EL (cell line): ENCODE measurements around the gene ADGRD1.

Experiments
- DNase-seq: peaks from one replicate; pipeline ENCODE4 v3.0.0-alpha.2; 2016

ADGRD1 gene

DNA sequence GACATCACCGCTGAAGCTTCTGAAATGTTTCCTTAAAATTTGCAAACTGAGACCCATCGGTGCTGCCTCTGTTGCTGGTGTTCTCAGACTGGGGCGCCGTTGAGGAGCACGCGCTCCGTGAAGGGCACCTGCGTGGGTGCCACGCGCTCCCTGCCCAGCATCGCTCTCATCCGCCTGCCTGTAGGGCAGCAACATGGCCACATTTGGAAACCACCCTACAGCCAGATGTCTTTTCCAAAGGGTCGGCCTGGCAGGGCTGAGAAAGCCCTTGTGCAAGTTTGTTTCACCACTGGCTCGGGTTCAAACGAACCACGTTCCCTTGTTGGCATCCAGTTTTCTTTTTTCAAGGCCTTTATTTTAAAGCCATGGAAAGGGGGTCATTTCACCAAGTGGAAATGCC, 13.9 kb downstream of the ADGRD1 start:
- no peak for DNase-seq

DNA sequence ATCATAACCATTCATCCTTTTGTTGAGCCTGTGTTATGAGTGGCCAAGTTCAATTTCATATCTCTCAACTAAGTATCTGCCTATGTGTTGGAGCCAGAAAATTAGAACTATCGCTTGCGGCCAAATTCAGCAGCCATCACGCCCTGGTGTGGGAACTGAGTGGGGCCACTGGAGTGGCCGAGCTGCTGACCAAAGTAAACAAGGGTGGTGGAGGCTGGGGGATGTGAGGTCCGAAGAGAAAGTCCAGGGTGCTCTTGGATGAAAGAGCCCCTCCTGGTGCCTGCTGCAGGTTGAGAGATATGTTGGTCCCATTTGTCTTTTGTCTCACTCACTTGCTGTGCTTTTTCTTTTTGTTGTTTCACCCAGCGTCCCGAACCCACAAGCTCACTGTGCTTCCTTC, 14.9 kb downstream of the ADGRD1 start:
- DNase-seq: no peak

DNA sequence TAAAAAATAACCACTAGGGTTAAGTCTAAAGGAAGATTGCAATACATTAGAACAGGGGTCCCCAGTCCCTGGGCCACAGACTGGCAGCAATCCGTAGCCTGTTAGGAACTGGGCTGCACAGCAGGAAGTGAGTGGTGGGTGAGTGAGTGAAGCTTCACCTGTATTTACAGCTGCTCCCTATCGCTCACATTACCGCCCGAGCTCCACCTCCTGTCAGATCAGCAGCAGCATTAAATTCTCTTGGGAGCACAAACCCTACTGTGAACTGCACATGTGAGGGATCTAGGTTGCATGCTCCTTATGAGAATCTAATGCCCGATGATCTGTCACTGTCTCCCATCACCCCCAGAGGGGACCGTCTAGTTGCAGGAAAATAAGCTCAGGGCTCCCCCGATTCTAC, 15.5 kb downstream of the ADGRD1 start:
- DNase-seq: no peak

DNA sequence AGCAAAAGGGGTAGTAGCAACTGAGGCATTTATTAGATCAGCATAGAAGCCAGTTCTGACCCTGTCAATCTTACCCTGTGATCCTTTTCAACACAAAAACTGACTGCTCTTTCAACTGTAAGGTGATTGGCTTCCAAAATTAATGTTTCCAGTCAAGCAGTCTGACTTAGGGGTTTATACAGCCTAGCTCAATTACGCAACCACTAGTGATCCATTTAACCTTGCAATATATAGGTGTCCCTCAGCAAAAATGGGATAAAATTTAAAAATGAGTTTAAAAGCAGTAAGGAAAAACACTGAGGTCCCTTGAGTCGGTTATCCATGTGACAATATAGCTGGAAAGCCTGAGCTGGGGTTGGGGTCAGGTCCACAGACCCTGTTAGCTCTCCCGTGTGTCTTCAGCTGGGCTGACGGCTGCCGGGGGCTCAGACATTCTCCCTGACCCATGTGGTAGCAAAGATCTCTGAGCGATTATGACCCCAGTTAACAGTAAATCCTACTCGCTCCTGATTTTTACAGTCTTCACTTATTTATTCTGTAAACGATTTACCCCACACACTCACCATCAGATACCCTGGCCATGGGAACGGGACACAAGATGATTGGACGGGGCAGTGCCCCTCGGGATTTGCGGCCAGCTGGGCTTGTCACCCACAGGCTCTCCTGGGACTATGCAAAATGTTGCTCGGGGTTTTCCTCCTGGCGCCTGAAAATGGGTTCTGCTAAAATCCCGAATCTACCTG, 16.6 kb downstream of the ADGRD1 start:
- DNase-seq: no peak

DNA sequence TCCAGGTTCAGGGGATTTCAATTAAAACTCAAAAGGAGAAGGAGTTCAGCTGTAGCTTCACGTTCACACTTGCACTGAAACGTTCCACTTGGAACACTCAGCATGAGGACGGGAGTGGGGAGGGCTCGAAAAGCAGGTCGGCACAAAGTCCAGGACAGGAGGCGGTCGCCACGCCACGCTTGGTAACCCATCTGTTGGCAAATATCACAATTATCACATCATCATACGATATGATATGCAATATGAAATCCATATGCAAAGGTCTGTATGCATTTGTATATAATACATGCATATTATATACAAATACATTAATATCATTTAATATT, 17.2 kb downstream of the ADGRD1 start:
- DNase-seq: no peak

DNA sequence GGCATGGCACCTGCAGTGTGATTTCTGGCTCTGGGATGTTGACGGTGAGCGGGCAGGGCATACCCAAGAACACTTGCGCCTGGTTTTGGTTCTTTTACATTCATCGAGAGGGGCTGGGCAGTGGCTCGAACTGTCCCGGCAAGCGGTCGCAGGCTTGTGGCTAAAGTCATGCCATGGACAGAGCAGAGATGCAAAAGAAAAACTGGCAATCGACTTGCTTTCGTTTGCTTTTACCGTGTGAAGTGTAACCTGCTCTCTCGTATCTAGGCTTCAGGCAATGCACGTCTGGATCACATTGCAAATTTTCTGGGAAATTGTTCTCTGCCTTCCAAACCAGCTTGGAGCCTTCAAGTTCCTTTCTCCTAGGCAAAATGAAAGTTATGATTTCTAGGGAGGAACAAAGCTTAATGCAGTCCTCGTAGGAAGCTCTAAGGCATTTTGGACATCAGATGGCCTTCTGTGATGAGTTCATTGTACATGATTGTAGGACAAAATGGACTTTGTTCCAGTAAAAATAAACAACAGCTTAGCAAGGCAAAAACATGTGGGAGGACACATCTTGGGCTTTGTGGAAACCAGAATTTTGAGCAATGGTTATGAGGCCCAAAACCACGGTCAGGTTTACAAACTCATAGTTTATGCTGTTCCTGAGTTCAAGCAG, 18.3 kb downstream of the ADGRD1 start:
- DNase-seq: no peak

DNA sequence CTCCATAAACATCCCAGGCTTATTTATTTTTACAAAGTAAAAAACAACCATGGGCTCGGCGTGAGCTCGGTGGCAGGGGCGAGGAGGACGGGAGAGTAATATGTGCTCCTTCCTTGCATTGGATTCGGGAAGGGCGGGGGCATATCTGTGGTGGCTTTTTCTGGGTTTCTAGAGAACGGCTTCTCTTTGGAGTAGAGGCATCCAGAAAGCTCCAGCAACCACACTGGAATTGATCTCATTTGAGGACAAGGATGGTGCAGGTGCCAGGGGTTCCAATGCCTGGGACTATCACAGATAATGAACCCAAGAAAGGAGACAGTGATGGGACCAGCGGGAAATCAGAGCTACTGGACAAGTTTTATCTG, 18.9 kb downstream of the ADGRD1 start:
- DNase-seq: no peak

DNA sequence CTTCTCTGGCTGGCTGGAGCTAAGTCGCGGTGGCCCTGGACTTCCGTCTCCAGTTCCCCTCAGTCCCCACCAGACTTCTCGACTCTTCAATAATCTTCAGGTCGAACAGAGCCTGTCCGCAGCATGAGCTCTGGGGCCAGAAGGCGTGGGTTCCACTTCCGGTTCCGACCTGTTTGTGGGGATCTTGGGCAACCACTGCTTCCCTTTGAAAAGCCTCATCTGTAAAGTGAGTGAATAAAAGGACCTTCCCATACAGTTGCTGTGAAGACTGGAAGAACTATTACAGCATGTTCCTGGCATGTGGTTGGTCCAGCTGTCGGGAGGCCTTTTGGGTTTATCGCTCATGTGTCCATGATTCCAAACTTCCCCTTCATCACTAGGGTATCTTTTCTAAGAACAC, 19.4 kb downstream of the ADGRD1 start:
- DNase-seq: no peak

DNA sequence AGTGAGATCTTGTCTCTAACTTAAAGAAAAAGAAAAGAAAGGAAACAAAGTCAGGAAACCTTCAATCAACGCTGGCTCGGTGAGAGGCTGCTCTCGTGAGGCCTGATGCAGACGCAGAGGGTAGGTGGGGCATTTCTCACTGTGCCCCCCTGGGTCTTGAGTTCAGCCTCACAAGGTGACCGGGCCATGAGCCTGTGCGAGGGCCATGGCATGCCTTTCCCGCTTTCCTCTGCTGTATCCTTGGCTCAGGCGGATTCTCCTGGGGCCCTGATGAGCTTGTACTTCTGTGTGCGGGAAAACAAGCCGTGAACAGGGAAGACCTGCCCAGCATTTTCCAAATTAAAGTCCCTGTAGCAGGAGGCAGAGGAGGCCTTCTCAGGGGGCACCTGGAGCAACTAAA, 20.2 kb downstream of the ADGRD1 start:
- no peak for DNase-seq

DNA sequence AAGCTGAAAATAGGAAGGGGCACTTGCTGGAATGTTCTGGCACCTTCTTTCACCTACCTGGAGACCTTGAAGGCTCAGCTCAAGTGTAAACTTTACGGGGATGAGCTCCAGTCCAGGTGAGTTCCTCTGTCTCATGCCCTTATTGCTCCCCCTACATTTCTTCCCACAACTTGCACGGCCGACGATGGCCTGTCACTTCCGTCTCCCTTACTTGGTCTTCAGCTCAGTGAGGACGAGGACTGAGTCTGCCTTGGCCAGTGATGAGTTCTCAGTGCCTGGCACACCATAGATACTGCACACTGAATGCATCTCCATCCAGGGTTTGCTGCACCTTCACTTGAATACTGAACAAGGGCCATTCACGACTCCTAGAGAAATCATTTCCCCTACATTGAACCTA, 21.4 kb downstream of the ADGRD1 start:
- DNase-seq: no peak

DNA sequence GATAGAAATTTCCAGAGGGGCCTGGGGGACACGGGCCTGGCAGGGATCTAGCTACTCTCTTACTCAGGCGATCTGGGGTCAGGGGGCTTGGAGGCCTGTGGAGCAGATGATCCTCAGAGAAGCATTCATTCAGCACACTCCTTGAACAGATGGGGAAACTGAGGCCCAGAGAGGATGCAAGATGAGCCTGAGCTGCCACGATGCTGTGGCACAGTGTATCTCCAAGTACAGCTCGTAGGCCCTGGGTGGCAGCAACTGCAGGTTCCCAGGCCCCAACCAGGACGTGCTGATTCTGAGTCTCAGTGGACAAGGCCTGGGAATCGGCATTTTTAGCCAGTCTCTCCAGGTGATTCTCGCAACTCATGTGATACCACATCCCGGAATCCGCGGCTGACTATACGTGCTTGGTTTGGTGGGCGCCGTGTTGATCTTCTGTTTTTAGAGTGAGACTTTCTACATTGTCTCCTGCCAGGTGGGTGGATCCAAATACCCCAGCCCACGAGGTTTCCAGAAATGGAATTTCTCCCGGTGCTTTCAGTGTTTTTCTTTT, 22.5 kb downstream of the ADGRD1 start:
- DNase-seq: no peak

DNA sequence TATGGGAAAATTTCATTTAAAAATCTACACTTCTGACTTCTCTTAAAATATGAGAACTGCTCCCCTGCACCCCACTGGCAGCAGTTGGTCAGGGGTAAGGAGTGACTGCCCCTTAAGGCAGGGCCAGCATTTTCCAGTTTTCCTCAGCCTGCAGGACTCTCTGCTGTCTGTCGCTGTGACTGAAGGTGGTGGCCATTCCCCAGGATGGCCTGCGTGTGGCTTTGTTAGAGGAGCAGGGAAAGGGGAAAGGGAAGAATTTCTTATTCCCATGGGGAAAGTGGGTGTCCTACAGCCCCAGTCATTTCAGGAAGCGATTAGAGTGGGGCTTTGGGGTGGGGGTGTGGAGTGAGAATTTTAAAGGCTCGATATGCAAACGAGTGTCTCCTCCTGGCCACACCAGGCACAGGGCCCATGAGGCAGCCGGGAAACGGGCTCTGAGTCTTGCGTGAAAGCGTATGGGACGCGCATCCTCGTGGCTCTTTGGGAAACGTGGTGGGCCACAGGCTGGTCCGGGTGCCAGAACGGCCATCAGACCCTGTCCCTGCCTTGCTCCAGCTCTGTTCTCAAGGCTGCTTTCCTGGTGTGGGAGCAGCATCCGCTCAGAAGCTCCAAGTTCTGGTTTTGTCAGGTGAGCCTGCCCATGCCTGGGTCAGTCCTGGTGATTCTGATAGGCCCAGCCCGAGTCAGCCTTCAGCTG, 23.5 kb downstream of the ADGRD1 start:
- DNase-seq: no peak

DNA sequence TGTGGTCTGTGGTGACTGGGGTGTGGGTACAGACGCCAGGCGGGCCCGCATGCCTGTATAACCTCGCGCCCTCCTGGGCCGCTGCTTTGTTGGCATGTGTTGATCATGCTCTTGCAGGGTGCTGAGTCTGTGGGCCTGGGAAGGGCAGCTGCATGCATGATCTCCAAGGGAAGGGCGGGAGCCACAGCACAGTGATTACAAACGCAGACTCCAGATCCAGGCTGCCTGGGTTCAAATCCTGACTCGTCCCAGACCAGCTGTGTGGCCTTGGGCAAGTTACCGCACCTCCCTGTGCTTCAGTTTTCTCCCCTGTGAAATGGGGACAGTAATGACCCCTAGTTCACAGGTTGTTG, 24.0 kb downstream of the ADGRD1 start:
- no peak for DNase-seq

DNA sequence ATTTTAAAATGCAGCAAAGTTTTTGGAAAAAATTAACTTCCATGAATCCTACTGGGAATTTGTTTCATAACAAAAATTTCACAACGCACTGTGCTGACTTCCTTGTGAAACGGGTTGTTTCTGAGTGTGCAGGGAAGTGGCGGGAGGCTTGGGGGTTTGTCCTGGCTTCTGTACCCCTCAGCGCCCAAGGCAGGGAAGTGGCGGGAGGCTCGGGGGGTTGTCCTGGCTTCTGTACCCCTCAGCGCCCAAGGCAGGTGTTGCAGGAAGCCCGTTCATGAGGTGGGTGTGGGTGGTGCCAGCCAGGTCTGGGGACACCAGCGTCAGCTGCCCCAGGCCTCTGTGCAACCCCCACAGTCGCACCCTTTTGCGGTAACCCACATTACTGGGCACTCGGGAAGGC, 25.1 kb downstream of the ADGRD1 start:
- DNase-seq: no peak

DNA sequence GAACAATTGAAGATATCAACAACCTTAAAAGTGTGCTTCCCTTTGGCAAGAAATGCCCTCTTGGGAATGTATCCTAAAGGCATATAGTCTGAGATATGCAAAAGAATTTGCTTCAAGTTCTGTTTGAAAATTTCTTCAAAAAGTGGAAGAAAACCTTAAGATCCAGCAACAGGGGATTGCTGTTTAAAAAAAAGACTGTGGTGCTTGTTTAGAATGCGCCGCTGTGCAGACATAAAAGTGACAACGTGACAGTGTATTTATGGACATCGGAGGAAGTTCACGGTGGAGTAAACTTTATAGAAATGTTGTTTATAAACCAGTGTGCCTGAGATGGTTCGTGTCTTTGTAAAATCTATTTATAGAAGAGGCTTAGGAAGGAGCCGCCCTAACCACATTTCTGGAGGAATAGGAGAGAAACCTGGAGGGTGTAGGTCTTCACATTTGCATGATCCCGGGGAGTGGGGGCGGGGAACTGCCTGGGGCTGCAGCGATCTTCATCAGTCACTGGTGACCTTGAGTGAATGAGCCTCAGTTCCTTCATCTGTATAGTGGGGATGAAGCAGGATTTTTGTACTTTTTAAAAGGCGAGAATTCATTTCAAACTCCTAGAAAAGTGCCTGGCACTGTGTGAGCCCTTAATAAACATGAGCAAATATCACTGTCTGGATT, 27.5 kb downstream of the ADGRD1 start:
- no peak for DNase-seq

DNA sequence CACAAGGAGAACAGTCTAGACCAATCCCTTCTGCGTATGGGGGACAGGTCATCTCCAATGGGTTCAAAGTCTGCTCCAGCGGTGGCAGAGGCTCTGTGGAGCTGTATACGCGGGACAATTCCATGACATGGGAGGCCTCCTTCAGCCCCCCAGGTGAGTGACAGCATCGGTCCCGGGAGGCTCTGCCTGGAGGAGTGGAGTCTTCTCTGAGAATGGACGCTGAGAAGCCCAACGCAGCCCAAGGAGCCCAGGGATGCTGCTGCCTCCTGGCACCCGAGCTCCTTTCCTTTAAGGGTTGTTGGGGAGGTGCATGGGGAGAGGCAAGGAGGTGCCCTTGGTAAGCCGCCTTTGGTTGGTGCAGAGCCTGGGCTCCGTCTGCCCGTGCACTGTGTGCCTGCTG, 28.2 kb downstream of the ADGRD1 start:
- DNase-seq: no peak

DNA sequence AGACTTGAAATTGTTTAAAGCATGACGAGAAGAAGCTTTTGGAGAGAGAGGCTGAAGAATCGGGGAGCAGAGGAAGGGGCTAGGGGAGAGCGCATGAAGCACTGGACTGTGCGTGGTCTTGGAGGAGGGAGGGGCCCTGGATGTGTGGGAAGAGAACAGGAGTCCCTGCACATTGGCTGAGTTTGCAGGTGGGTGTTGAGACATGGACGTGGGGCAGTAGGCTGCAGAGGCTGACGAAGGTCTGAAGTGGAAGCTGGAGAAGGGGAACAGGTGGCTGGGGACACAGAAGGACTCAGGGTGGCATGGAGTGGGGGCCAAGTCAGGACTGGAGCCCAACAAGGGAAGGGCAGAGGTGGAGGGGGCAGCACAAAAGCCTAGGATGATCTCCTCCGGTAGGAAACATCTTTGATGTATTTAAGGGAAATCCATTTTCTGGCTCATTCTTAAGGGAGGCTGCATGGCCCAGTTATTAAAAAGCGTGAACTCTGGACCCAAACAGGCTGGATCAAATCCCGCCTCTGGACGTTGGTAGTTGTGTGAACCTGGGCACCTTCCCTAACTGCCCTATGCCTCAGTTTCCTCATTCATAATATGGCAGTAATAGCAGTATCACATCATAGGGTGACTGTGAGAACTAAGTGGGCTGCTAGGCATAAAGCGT, 29.0 kb downstream of the ADGRD1 start:
- no peak for DNase-seq

DNA sequence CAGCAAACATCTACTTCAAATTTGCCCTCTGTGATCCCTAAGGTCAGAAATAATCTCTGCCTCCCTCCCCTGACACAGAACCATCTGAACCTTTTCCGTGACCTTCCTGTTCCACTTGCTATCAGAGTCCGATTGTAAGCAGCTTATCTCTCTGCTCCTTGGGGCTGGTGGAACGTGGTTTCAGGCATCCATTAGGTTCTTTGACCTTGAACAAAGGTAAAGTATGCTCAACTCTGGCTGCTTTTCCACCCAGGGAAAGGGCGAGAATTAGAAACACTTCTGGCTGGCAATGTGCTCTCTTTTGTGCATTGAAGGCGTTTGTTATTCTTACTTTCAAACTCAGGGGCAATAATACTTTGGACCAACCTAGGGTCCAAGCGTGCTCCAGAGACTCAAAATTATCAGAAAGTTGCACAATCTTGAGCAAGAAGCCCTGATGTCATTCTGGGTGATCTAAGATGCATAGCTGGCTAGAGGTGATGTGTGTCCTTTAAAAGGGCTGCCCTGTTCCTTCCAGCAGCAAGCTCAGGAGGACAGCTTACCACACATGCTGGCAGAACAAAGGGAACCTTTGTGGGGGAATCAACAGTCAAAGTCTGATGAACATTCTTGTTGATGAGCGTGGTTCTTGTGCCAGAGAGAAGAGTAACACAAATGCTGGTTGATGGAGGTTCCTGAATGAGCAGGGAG, 29.8 kb downstream of the ADGRD1 start:
- DNase-seq: no peak

DNA sequence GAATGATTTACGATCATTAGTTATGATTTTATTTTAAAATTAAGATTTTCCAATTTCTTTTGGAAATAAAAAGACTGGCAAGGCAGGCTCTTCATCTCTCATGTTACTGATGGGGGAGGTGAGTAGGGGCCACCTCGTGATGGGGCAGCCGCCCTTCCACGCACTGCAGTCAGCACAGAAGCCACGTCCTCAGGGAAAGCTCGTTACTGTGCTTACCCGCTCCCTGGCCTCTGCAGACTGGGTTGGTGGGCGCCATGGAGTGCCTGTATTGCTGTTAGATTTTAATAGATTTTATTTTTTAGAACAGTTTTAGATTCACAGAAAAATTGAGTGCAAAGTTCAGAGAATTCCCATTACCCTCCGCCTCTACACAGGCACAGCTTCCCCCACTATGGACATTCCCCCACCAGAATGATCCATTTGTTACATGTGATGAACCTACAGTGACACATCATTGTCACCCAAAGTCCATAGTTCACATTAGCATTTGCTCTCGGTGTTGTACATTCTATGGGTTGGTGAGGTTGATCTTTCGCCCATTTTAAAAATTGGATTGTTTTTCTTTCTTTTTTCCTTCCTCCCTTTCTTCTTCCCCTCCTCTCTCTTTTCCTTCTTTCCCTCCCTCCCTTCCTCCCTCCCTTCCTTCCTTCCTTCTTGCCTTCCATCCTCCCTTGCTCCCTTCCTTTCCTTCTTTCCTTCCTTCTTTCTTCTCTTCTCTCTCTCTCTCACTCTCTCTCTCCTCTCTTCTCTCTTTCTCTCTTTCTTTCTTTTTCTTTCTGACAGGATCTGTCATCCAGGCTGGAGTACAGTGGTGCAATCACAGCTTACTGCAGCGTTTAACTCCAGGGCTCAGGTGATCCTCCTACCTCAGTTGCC, 30.7 kb downstream of the ADGRD1 start:
- no peak for DNase-seq

DNA sequence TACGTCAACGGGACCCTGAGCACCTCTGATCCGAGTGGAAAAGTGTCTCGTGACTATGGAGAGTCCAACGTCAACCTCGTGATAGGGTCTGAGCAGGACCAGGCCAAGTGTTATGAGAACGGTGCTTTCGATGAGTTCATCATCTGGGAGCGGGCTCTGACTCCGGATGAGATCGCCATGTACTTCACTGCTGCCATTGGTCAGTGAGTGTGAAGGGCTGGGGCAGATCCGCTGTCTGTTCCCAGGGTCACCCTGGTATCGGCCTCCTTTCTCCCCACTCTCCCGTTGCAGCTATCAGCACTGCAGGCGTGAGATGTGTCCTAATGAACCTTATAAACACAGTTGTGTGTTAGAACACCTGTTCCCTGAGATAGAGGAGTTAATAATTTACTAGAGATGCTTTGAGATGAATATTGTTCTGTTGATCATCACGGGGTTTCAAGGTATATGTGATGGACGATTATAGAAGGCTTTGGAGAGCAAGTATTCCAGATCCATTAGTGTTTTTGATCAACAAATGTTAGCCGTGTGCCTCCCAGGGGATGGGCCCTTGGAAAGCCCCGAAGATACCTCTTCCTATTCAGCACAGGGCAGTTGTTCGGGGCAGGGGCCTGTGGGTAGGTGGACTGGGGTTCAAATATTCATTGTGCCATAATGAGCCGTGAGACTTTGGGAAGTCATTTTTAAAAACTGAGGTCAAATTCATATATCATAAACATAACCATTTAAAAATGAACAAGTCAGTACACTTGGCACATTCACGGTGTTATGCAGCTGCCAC, 33.6 kb downstream of the ADGRD1 start:
- no peak for DNase-seq

DNA sequence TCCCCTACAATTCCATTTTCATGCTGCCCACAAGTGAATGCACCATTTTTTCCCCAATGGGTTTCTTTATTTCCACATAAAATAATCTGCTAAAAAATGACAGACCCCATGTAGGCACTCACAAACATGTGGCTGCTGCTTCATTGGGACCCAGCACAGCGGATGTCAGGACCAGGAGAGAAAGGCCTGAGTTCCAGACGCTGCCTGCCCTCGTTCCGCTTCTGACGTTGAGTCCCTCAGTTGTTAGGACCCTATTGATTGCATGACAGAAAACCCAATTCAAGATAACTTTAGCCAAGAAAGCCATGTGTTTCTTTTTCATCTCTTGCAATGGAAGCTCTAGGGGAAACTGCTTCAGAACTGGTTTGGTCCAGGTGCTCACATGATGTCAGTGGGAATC, 34.6 kb downstream of the ADGRD1 start:
- no peak for DNase-seq
